Measurements from ENCODE around the gene CHRD.
"Not testable (repeated sequence)": the region's sequence is repeated elsewhere in the genome, so short reads cannot be mapped to it uniquely, and the experiment has no call there.

Gene CHRD

GRCh38 chr3:184428561-184429175, 48.8 kb downstream of the CHRD start:
- DNase-seq: no peak

GRCh38 chr3:184429786-184430185, 49.9 kb downstream of the CHRD start:
- no peak for DNase-seq

- no peak for DNase-seq
Observed at GRCh38 chr3:184430940-184431339, 51.1 kb downstream of the CHRD start.

- DNase-seq: not testable (repeated sequence)
Observed at GRCh38 chr3:184433178-184433577, 53.3 kb downstream of the CHRD start.

GRCh38 chr3:184439096-184439495, 59.2 kb downstream of the CHRD start:
- DNase-seq: no peak
